LNCaP clone FGC (cell line): ENCODE measurements around the gene EEF1AKMT2.

Source experiments
- DNase-seq: peaks from one replicate; pipeline ENCODE4 v3.0.0-alpha.2; 2011; ENCODE audit warnings: low read depth
- H3K4me3 ChIP-seq: 2 replicates; pipeline ENCODE4 v1.5.1; 2011; ENCODE audit warnings: mild to moderate bottlenecking, low read depth, low read length, control low read depth
- CTCF ChIP-seq: IDR thresholded peaks from 2 replicates; pipeline ENCODE4 v1.5.1; 2012; ENCODE audit warnings: mild to moderate bottlenecking; ENCODE audit not compliant: control insufficient read depth, insufficient read depth; ENCODE audit errors: extremely low read depth

Gene EEF1AKMT2

GRCh38 chr10:124738441-124738840, 53.2 kb downstream of the EEF1AKMT2 start:
- no peak for TF ChIP-seq CTCF

GRCh38 chr10:124737708-124738107, 54.0 kb downstream of the EEF1AKMT2 start:
- no peak for DNase-seq
- H3K4me3 ChIP-seq = no peak overlapping the region
- no peak for TF ChIP-seq CTCF

More at GRCh38 chr10:124738441-124738840, 53.2 kb downstream of the EEF1AKMT2 start:
- DNase-seq = no peak
- no peak overlapping the region for H3K4me3 ChIP-seq

- no peak for TF ChIP-seq CTCF
- DNase-seq = no peak
- H3K4me3 ChIP-seq = no peak overlapping the region
Observed at GRCh38 chr10:124737221-124737620, 54.5 kb downstream of the EEF1AKMT2 start.

- H3K4me3 ChIP-seq = no peak overlapping the region
- no peak for DNase-seq
- no peak for TF ChIP-seq CTCF
Observed at GRCh38 chr10:124736491-124737136, 55.1 kb downstream of the EEF1AKMT2 start.

GRCh38 chr10:124735491-124736286, 56.0 kb downstream of the EEF1AKMT2 start:
- DNase-seq = no peak
- no peak for TF ChIP-seq CTCF
- H3K4me3 ChIP-seq = no peak overlapping the region

GRCh38 chr10:124734311-124735166, 57.1 kb downstream of the EEF1AKMT2 start:
- no peak overlapping the region for H3K4me3 ChIP-seq
- no peak for TF ChIP-seq CTCF
- no peak for DNase-seq
